Measurements from ENCODE around the gene CLDN19. TPM values are rescaled to one million over a fixed set of nuclear protein-coding genes. Genes with fewer than 3 reads are reported as not detected.

Gene CLDN19
- total and polyA plus RNA-seq, 12 donors: 0.20 to 0.91 TPM; not detected in 10

DNA sequence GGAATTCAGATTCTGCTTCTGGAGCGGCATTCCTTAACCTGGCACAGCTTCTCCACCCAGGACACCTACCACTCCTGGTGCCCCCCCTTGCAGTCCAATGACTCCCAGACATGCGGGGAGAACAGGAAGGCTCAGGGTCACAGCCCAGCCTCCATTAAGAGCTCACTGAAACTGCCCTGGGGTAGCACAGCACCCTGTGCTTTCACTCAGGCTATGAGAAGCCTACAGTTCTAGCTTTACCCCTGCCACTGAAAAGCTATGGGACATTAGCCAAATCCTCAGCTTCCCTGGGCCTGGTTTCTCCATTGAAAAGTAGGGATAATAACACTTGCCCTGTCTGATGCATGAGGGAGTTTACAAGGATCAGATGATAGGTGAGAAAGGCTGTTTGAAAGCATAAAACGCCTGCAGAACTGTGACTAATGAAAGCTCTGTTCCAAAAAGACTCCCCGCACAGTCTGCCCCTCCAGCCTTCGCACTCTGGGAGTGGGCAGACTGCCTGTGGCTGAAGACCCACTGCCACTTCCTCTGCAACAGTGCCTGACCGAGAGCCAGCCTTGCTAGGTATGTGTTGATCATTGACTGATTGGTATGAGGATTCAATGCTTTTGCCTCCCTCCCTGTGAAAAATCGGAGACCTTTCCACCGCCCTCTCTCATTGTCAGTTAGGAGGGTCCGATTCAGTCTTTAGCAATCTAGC is 2.7 kb upstream of the CLDN19 start:
- Histone ChIP-seq H3K4me3 (no peak overlapping the region), H3K4me1 (replicated peaks in 1 of 2) (no peaks in the 10 kb centered on the region), H3K27ac (no peak overlapping the region), H3K36me3 (replicated peaks in 1 of 2) (peaks cover 0 to 10% of the 10 kb centered on the region in 2 donors), H3K9me3 (replicated peaks in 1 of 3) (no peaks in the 10 kb centered on the region), H3K27me3 (no peaks in the 10 kb centered on the region)
- TF ChIP-seq POLR2A (IDR thresholded peaks at IDR 0.05): no peak
- TF ChIP-seq, protein P1, sequence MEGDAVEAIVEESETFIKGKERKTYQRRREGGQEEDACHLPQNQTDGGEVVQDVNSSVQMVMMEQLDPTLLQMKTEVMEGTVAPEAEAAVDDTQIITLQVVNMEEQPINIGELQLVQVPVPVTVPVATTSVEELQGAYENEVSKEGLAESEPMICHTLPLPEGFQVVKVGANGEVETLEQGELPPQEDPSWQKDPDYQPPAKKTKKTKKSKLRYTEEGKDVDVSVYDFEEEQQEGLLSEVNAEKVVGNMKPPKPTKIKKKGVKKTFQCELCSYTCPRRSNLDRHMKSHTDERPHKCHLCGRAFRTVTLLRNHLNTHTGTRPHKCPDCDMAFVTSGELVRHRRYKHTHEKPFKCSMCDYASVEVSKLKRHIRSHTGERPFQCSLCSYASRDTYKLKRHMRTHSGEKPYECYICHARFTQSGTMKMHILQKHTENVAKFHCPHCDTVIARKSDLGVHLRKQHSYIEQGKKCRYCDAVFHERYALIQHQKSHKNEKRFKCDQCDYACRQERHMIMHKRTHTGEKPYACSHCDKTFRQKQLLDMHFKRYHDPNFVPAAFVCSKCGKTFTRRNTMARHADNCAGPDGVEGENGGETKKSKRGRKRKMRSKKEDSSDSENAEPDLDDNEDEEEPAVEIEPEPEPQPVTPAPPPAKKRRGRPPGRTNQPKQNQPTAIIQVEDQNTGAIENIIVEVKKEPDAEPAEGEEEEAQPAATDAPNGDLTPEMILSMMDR (IDR thresholded peaks at IDR 0.05): no peak
- DNase-seq: no peak
- WGBS, 4 donors: 84 to 91% (median 88%) methylated on average over 9 of the region's 9 CpGs
- intact Hi-C loops (cut with DNase I): loop anchor here in 1 of 2 donors (10.0 kb wide), 1 partner anchor 168 kb away; no protein-coding TSS in a partner anchor

DNA sequence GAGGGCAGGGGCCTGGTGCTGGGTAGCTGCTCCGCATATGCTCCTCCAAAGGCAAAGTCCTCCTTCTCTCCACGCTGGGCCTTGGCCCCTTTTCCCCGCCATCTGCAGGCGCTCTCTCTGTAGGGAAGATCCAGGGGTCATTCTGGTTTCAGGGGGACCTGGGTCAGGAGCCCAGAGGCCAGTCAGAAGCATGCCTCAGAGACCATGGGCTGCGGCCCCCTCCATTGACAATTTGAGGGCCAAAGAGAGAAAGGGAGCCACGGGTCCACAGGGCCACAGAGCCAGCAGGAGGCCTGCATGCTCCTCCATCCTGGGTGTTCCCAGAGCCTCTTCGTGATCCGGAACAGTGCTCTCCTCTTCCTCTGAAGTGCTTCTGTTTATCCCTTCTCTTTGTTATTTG is 2.1 kb upstream of the CLDN19 start:
- no peaks in the 10 kb centered on the region for H3K9me3 ChIP-seq (replicated peaks in 1 of 3)
- intact Hi-C loops (cut with DNase I): loop anchor here in 1 of 2 donors (10.0 kb wide), 1 partner anchor 167 kb away; no protein-coding TSS in a partner anchor

DNA sequence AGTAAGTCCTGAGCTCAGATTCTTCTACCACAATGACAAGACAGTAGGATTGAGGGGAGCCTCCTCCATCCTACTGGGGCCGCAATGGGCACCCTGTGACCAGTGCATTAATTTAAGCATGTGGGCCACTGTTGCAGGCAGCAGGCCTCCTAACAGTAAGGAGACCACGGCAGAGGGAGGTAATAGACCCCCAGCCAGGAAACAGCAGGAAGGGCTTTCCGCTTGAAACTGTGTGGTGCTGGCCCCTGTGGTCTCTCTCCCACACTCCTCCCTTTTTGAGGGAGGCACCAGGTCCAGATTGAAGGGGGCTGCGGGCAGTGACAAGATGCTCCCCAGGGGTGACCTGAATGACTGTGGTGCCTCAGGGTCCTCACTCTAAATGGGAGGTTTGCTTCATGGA is 1.7 kb upstream of the CLDN19 start:
- intact Hi-C loops (cut with DNase I): loop anchor here in 1 of 2 donors (10.0 kb wide), 1 partner anchor 167 kb away; no protein-coding TSS in a partner anchor
- WGBS, 4 donors: 86 to 95% (median 93%) methylated on average over 3 to 4 of the region's 4 CpGs
- H3K4me1 ChIP-seq (replicated peaks in 1 of 2): no peaks in the 10 kb centered on the region

More for the DNA sequence above, 2.1 kb upstream of the CLDN19 start:
- 92 to 95% (median 92%) methylated on average over 7 to 8 of the region's 8 CpGs for WGBS, 4 donors
- Histone ChIP-seq H3K36me3 (replicated peaks in 1 of 2) (peaks cover 0 to 10% of the 10 kb centered on the region in 2 donors), H3K4me3 (no peak overlapping the region), H3K27ac (no peak overlapping the region), H3K27me3 (no peaks in the 10 kb centered on the region), H3K4me1 (replicated peaks in 1 of 2) (no peaks in the 10 kb centered on the region)
- TF ChIP-seq, protein P1 (IDR thresholded peaks at IDR 0.05): no peak
- no peak for TF ChIP-seq POLR2A (IDR thresholded peaks at IDR 0.05)
- peak in 1 of 7 donors; percentile 7 for DNase-seq

More for the DNA sequence above, 1.7 kb upstream of the CLDN19 start:
- H3K9me3 ChIP-seq (replicated peaks in 1 of 3): no peaks in the 10 kb centered on the region
- peaks cover 0 to 10% of the 10 kb centered on the region in 2 donors for H3K36me3 ChIP-seq (replicated peaks in 1 of 2)
- DNase-seq: peak in 1 of 7 donors; percentile 9
- no peaks in the 10 kb centered on the region for H3K27me3 ChIP-seq
- H3K27ac ChIP-seq: no peak overlapping the region
- TF ChIP-seq, protein P1 (IDR thresholded peaks at IDR 0.05): no peak
- TF ChIP-seq POLR2A (IDR thresholded peaks at IDR 0.05): no peak
- H3K4me3 ChIP-seq: no peak overlapping the region
